Measurements from ENCODE around the gene PPARD.

Gene PPARD

DNA sequence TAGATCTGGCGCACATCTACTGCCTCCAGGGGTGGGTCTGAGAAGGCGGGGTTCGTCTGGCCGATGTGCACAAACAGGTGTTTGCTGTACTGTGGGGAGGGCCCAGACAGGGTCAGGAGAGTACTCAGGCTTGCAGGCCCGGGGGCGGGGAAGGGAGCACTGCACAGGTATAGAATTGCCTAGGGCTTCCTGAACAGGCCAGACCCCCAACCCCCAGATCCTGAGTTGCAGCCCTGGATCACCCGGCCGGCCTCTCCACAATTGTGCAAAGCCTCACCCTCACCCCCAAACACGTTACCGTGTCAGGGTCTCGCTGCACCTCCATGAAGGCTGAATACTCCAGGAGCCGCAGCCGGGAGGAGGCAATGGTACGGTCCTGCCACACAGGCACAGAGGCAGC is 133.6 kb downstream of the PPARD start:
- no peak for TF ChIP-seq EZH2phosphoT487 (IDR thresholded peaks at IDR 0.05; ENCODE audit: low read depth)
- TF ChIP-seq, protein P1, sequence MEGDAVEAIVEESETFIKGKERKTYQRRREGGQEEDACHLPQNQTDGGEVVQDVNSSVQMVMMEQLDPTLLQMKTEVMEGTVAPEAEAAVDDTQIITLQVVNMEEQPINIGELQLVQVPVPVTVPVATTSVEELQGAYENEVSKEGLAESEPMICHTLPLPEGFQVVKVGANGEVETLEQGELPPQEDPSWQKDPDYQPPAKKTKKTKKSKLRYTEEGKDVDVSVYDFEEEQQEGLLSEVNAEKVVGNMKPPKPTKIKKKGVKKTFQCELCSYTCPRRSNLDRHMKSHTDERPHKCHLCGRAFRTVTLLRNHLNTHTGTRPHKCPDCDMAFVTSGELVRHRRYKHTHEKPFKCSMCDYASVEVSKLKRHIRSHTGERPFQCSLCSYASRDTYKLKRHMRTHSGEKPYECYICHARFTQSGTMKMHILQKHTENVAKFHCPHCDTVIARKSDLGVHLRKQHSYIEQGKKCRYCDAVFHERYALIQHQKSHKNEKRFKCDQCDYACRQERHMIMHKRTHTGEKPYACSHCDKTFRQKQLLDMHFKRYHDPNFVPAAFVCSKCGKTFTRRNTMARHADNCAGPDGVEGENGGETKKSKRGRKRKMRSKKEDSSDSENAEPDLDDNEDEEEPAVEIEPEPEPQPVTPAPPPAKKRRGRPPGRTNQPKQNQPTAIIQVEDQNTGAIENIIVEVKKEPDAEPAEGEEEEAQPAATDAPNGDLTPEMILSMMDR (IDR thresholded peaks at IDR 0.05; ENCODE audit: low read depth, low read length): no peak
- Histone ChIP-seq H3K9me3 (ENCODE audit: insufficient read depth, low read length) (no peaks in the 10 kb centered on the region), H3K4me2 (ENCODE audit: low read length) (no peak overlapping the region), H3K9ac (ENCODE audit: low read length) (no peak overlapping the region), H3K4me3 (ENCODE audit: low read length) (no peak overlapping the region), H4K20me1 (ENCODE audit: insufficient read depth, low read length) (peaks cover 24% of the 10 kb centered on the region), H3K36me3 (replicated peaks; ENCODE audit: low read depth, low read length) (peaks cover 16% of the 10 kb centered on the region), H3K4me1 (ENCODE audit: low read length) (peaks cover 8% of the 10 kb centered on the region), H3K27ac (ENCODE audit: low read length) (no peak overlapping the region), H3K79me2 (ENCODE audit: low read length) (peaks cover 11% of the 10 kb centered on the region; the same call in 1 of the 2 replicates), H2AFZ (ENCODE audit: low read depth, low read length) (no peak overlapping the region), H3K27me3 (ENCODE audit: low read depth, low read length) (no peaks in the 10 kb centered on the region)

DNA sequence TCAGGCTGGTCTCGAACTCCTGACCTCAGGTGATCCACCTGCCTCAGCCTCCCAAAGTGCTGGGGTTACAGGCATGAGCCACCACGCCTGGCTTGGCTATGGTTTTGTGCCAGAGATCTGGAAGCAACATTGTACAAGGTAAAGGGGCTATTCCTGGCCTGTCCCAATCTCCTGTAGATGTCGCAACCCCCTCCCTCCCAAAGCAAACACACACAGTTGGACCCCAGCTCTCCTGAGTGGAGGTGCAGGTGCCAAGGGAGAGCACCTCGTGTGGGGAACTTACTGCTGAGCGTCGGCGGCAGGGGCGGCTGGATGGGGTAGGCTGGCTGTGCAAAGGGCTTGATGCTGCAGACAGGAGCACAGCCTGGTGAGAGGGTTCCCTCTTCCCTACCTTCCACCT is 134.7 kb downstream of the PPARD start:
- no peak overlapping the region for H3K9ac ChIP-seq (ENCODE audit: low read length)
- H3K9me3 ChIP-seq (ENCODE audit: insufficient read depth, low read length): no peaks in the 10 kb centered on the region
- TF ChIP-seq EZH2phosphoT487 (IDR thresholded peaks at IDR 0.05; ENCODE audit: low read depth): no peak
- TF ChIP-seq, protein P1 (IDR thresholded peaks at IDR 0.05; ENCODE audit: low read depth, low read length): no peak
- no peak overlapping the region for H3K4me2 ChIP-seq (ENCODE audit: low read length)
- no peak overlapping the region for H3K4me3 ChIP-seq (ENCODE audit: low read length)
- H4K20me1 ChIP-seq (ENCODE audit: insufficient read depth, low read length): peaks cover 13% of the 10 kb centered on the region
- H3K27ac ChIP-seq (ENCODE audit: low read length): no peak overlapping the region
- no peak overlapping the region for H2AFZ ChIP-seq (ENCODE audit: low read depth, low read length)
- peaks cover 4% of the 10 kb centered on the region; the same call in 1 of the 2 replicates for H3K4me1 ChIP-seq (ENCODE audit: low read length)
- peaks cover 3% of the 10 kb centered on the region; the same call in 1 of the 2 replicates for H3K79me2 ChIP-seq (ENCODE audit: low read length)
- H3K36me3 ChIP-seq (replicated peaks; ENCODE audit: low read depth, low read length): peaks cover 9% of the 10 kb centered on the region
- H3K27me3 ChIP-seq (ENCODE audit: low read depth, low read length): no peaks in the 10 kb centered on the region
